ENCODE measurements around the gene AGBL2.
"Not testable (repeated sequence)": the region's sequence is repeated elsewhere in the genome, so short reads cannot be mapped to it uniquely, and the experiment has no call there.

GRCh38 chr11:47737817-47738216, 22.6 kb upstream of the AGBL2 start:
- TF ChIP-seq JUN (IDR thresholded peaks at IDR 0.05; ENCODE audit: borderline replicate concordance, insufficient read depth, insufficient read length, low read depth); CTCF (IDR thresholded peaks at IDR 0.05; ENCODE audit: extremely low read depth in 1 of 2, insufficient read depth in 1 of 2, low read depth in 1 of 2, low read length in 2 of 2); POLR2A (IDR thresholded peaks at IDR 0.05; ENCODE audit: low read depth, low read length); EZH2 (IDR thresholded peaks at IDR 0.05; ENCODE audit: borderline replicate concordance, low read depth, low read length, severe bottlenecking); POLR2AphosphoS5 (IDR thresholded peaks at IDR 0.05; ENCODE audit: insufficient read depth, low read depth, low read length); FOS (IDR thresholded peaks at IDR 0.05; ENCODE audit: borderline replicate concordance, insufficient read depth, low read length); MYC (IDR thresholded peaks at IDR 0.05; ENCODE audit: low read depth, low read length); GATA2 (IDR thresholded peaks at IDR 0.05; ENCODE audit: insufficient read depth, insufficient read length, low read depth, low read length): not testable (repeated sequence)
